Measurements from ENCODE around the gene FAM47E. TPM values are rescaled to one million over a fixed set of nuclear protein-coding genes. Genes with fewer than 3 reads are reported as not detected.

Gene FAM47E
- total RNA-seq, 1 experiment from 2014 or later: 2.0 TPM

DNA sequence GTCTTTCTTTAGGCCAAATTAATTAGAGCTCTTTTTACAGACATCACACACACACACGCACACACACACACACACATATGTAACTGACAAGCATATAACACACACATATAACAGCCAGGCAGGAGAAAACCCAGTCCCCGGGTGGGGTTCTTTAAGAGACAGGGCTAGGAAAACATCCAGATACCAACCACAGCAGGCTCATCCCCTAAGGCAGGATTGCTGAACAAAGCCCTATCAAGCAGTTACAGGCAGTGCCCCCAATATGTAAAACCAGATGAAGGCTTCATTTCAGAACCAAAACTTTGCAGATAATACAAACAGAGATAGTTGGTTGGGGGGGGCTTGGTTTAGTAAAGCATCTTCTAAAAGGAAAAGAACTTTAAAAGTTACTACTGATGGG is 18.0 kb upstream of the FAM47E start:
- Histone ChIP-seq H2BK5ac (ENCODE audit: insufficient read length, low read length) (no peak overlapping the region), H3K9me3 (ENCODE audit: control insufficient read depth, low read depth, low read length) (no peaks in the 10 kb centered on the region), H4K5ac (ENCODE audit: insufficient read length, low read depth, low read length) (no peak overlapping the region), H3K18ac (ENCODE audit: insufficient read length, low read depth, low read length) (no peak overlapping the region), H2BK20ac (ENCODE audit: low read depth, low read length, poor library complexity, severe bottlenecking) (no peak overlapping the region), H2BK12ac (ENCODE audit: insufficient read length, low read depth, low read length) (no peak overlapping the region), H3K27ac (ENCODE audit: insufficient read length, low read depth, low read length) (no peak overlapping the region), H3K56ac (ENCODE audit: insufficient read length, low read depth, low read length) (no peak overlapping the region), H4K91ac (ENCODE audit: insufficient read length, low read depth, low read length) (no peak overlapping the region), H4K20me1 (ENCODE audit: control insufficient read depth, insufficient read depth, insufficient read length) (no peaks in the 10 kb centered on the region), H2AFZ (ENCODE audit: low read length) (no peak overlapping the region), H3K27me3 (ENCODE audit: insufficient read depth, low read length) (no peaks in the 10 kb centered on the region), H3K14ac (ENCODE audit: insufficient read depth, low read length) (no peak overlapping the region), H3K23me2 (ENCODE audit: insufficient read length, low read depth, low read length, poor library complexity, severe bottlenecking) (peaks cover 7% of the 10 kb centered on the region), H4K8ac (replicated peaks; ENCODE audit: insufficient read length, low read depth, low read length) (no peak overlapping the region), H3K4me1 (ENCODE audit: insufficient read depth, low read length) (peaks cover 6% of the 10 kb centered on the region; the same call in 1 of the 2 replicates), H3K23ac (ENCODE audit: insufficient read length, low read depth, low read length) (no peak overlapping the region), H2BK120ac (ENCODE audit: low read depth, low read length, poor library complexity, severe bottlenecking) (no peak overlapping the region), H3K79me2 (ENCODE audit: insufficient read depth, low read length) (no peaks in the 10 kb centered on the region), H3K79me1 (ENCODE audit: insufficient read depth, low read depth, low read length, poor library complexity, severe bottlenecking) (no peaks in the 10 kb centered on the region), H3T11ph (ENCODE audit: low read length) (no peak overlapping the region), H3K4me2 (ENCODE audit: insufficient read depth, insufficient read length, low read length) (peak overlapping the region; percentile 61), H2AK5ac (ENCODE audit: insufficient read length, low read length) (no peak overlapping the region), H3K9ac (ENCODE audit: extremely low read depth, insufficient read length, low read length) (peak overlapping the region; percentile 61), H3K4ac (ENCODE audit: low read depth, low read length) (no peak overlapping the region), H2BK15ac (ENCODE audit: low read depth, low read length) (no peak overlapping the region)
- DNase-seq: no peak
- H3K36me3 Mint-ChIP-seq (ENCODE audit: insufficient read depth in 1 of 3, low read depth in 3 of 3): peaks cover 12 to 18% (median 17%) of the 10 kb centered on the region in 3 experiments; a peak in 6 of 7 replicates
- H3K27me3 Mint-ChIP-seq (ENCODE audit: low read depth): no peaks in the 10 kb centered on the region; the same call in none of the 2 replicates
- H3K4me3 Mint-ChIP-seq: peak overlapping the region; percentile 35 to 61
- H3K9me3 Mint-ChIP-seq: peaks cover 14% of the 10 kb centered on the region in 2 experiments
- peaks cover 30 to 41% of the 10 kb centered on the region in 2 experiments for H3K4me1 Mint-ChIP-seq
- TF ChIP-seq, protein P1, sequence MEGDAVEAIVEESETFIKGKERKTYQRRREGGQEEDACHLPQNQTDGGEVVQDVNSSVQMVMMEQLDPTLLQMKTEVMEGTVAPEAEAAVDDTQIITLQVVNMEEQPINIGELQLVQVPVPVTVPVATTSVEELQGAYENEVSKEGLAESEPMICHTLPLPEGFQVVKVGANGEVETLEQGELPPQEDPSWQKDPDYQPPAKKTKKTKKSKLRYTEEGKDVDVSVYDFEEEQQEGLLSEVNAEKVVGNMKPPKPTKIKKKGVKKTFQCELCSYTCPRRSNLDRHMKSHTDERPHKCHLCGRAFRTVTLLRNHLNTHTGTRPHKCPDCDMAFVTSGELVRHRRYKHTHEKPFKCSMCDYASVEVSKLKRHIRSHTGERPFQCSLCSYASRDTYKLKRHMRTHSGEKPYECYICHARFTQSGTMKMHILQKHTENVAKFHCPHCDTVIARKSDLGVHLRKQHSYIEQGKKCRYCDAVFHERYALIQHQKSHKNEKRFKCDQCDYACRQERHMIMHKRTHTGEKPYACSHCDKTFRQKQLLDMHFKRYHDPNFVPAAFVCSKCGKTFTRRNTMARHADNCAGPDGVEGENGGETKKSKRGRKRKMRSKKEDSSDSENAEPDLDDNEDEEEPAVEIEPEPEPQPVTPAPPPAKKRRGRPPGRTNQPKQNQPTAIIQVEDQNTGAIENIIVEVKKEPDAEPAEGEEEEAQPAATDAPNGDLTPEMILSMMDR (conservative IDR thresholded peaks at IDR 0.05): no peak
- no CpG with 5 or more reads among the region's 2 CpGs for WGBS (ENCODE audit: extremely low coverage, insufficient read length, low lambda C conversion rate)
- H3K27ac Mint-ChIP-seq: peak overlapping the region in 2 of 3 experiments; percentile 2 to 59; a peak in 4 of 7 replicates

All from H9 (cell line).